NCI-H82 treated with DMSO at 0.1 percent for 48 hours (cell line): ENCODE measurements around the gene MRPL46.
A peak's percentile ranks its signal among the peaks of the same experiment; 100 is the strongest.

Experiments used
- DNase-seq: peaks from one replicate; lab custom pipeline; 2025; ENCODE audit not compliant: unreplicated experiment; lab: John Stamatoyannopoulos, UW

The MRPL46 gene

GRCh38 chr15:88467073-88467934 lies at the start of gene MRPL46, which contains the start of gene MRPS11:
TSS of gene MRPL46 (minus strand) at chr15:88467388. CDS start at chr15:88467377, 11 bp downstream.
TSS of gene MRPS11 (plus strand) at chr15:88467708. CDS start at chr15:88467718, 10 bp downstream.
- DNase-seq, result peak; percentile 81

GRCh38 chr15:88513195-88513594 lies 46.0 kb upstream of the MRPL46 start:
- no peak for DNase-seq

GRCh38 chr15:88512601-88513000 lies 45.4 kb upstream of the MRPL46 start:
- DNase-seq, result no peak

DNA sequence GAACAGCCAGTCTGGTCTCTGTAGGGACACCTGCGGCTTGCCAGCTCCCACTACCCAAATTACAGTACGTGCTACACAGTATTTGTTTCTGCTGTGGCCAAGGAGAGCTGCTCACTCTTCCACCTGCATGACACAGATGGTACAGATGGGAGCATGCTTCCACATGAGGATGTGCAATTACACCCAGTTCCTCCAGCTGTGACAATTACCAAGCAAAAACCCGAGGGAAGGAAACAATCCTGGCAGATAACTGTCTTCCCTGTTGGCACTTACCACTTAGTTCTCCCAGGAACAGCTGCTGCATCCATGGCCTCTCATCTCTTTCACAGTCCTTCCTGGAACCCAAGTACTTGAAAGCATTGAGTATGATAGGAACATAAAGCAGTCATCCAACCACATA lies 44.9 kb upstream of the MRPL46 start:
- DNase-seq, result no peak

DNA sequence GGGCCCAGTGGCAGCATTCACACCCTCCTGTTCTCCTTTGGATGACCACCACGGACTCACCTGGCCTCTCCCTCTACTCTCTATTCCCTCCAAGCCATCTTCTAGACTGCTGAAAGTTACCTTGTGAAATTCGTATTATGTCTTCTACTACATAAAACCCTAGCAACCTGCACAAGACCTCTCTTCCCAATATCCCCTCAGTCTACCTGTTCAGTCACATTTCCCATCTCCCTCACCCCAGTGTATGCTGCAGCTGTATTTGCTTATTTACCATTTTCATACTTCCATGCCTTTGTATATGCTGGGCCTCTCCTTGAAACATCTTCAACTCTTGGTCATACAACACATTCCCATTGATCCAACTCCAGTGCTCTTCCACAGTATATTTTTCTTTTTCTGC lies 44.0 kb upstream of the MRPL46 start:
- DNase-seq, result no peak

DNA sequence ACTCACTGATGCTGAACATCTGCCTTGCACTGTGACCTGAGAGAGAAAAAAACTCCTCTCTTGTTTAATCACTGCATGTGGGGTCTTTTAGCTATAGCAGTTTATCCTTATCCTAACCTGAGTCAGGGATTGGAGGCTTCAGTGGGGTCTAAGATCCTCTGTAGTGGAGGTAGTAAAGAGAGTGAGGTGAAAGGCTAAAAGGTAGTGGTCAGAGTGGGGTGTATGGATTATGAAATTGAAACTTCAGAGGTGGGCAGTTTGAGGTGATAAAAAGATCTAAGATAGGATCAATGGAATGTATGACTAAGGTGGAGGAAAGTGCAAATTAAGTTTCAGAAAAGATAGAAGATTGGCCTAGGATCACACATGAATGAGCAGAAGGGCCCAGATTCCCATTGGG lies 42.8 kb upstream of the MRPL46 start:
- no peak for DNase-seq

GRCh38 chr15:88509321-88509720 lies 42.1 kb upstream of the MRPL46 start:
- no peak for DNase-seq

GRCh38 chr15:88506628-88507027 lies 39.4 kb upstream of the MRPL46 start:
- no peak for DNase-seq

DNA sequence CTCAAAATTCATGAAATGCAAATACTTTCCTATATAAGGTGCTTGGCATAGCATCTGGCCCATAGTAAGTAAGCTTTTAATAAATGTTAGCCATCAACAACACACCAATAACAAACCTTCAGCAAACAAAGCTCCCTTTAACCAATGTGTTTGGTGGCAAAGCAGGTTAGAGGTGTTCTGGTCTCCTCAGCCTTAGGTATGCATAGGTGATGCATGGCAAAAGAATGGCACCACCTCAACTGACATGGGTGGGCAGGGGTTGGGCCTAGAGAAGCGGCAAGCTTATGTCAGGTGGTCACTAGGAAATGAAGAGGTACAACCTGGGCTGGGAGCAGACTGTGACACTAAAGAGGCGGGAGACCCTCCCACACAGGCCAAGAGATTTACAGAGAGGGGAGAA lies 38.5 kb upstream of the MRPL46 start:
- DNase-seq, result no peak

GRCh38 chr15:88504445-88504844 lies 37.3 kb upstream of the MRPL46 start:
- no peak for DNase-seq

DNA sequence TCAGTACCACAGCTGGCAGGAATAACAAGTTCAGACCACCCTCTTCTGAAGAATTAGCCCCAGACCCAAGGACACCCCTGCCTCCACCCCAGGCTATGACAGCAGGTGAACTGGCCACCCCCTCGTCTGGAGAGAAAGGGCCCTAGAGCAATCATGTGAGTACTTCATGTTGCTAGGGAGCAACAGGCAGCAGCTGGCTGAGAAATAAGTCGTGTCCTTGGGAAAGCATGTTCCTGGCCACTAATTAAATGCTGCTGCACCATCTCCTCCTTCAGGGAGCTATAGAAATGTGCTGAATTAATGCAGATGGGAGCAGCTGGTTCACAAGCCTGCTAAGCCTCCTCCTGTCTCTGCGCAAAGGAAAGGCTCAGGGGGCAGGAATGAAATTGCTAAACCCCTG lies 31.8 kb upstream of the MRPL46 start:
- DNase-seq, result peak; percentile 79

GRCh38 chr15:88497109-88497765 lies 30.0 kb upstream of the MRPL46 start:
- no peak for DNase-seq

DNA sequence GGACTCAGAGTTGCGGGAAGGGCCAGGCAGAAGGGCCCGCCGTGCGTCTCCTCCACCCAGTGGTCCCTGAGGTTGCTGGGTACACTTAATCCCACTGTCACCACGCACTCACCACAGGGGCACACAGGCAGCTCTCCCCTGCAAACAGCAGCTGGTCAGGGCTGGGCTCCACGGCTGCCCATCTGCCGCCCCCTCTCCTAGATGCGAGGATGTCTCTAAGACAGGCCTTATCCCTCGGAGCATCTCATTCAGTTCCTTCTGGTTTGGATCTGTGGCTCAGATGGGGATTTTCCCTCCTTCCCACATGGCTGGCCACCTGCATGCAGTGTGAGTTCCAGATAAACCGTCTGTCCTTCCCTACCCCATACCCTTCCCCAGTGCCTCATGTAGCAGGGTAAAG lies 26.7 kb upstream of the MRPL46 start:
- peak; percentile 91 for DNase-seq

- no peak for DNase-seq
Measured at GRCh38 chr15:88491158-88491557, 24.0 kb upstream of the MRPL46 start.

GRCh38 chr15:88490036-88490435 lies 22.8 kb upstream of the MRPL46 start:
- DNase-seq, result no peak

GRCh38 chr15:88489321-88489720 lies 22.1 kb upstream of the MRPL46 start:
- DNase-seq, result no peak

DNA sequence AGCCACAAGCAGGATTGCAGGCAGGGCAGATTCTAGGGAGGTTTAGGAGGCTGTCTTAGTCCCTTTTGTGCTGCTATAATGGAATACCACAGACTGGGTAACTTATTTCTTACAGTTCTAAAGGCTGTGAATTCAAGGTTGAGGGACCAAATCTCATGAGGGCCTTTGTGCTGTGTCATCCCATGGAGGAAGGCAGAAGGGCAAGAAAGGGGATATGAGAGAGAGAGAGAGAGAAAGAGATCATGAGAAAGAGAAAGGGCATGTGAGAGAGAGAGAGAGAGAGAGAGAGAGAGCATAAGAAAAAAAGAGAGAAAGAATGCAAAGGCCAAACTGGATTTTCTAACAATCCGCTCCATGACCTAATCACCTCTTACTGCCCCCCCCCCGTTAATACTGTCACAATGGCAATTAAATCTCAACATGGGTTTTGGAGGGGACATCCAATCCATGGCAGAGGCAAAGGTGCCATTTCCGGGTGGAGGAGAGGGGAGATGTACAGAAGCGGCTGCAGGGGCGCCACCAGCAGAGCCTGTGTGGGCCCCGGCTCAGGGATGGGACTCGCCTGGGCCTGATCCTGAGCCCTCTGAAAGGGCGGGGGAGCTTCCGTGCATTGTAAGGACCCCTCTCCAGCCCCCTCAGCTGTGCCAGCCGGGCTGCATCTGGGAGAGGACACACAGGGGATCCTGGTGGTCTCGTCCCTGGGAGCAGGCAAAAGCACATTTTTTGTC lies 20.8 kb upstream of the MRPL46 start:
- no peak for DNase-seq

- no peak for DNase-seq
Measured at GRCh38 chr15:88487178-88487795, 20.1 kb upstream of the MRPL46 start.

DNA sequence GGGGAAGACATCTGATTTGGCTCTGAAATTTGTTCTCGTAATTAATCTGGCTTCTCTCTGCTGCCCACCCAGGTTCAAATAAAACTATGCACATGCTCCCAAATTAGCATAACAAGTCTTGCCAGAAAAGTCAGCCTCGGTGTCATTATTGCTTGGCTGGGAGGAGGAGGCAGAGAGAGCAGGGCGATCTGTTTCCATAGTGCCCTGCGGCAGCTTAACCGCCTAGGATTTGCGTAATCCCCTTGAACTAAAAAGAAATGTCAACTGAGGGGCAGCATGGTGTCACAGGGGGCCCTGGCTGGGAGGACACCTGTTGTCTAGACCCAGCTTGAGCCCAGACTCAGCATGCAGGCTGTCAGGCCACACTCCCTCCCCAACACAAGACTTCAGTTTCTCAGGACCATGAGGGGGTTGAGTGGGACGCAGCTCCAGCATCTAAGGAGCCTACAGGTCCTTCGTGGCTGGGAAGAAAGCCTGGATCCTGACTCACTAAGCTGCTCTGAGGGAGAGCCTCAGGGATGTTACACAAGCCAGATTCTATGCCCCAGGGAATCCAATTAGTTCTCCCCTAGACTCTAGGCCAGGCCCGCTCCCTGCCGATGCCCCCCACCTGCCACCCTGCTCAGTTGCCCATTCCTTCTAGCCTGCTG lies 17.6 kb upstream of the MRPL46 start:
- DNase-seq, result peak; percentile 99

DNA sequence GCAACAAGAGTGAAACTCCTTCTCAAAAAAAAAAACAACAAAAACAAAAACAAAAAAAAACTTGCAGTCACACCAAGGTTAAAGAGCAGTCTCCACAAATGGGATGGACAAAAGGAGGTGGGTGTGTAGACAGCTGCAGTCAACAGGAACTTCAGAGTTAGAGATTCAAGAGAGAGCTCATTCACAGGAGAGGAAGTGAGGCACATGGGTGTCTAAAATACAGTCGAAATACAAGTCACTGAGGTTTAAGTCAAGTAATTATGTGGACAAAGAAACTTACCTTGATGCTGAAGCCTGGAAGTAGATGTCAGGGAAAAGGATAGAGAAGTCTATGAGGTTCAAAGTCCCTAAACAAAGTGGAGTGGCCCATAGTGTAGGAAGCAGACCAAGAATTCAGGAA lies 15.1 kb upstream of the MRPL46 start:
- DNase-seq, result no peak

- no peak for DNase-seq
Measured at GRCh38 chr15:88480981-88481380, 13.8 kb upstream of the MRPL46 start.
